Measurements from ENCODE around the gene SLC50A1.

Gene SLC50A1

DNA sequence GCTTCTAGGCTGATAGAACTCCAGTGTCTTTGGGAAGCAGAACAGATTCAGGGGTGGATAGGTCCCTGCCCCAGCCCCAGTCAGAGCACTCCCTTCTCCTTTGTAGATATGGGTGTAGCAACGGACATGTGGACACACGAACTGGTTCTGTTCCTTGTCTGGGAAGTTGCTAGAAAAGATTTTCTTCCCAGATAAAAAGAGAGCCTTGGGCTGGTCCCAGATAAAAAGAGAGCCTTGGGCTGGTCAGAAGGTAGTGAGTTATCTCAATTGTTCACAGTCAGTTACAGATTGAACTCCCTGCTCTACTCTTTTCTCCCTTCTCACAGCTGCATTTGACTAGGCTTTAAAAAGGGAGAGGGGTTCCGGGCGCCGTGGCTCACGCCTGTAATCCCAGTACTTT is 15.4 kb upstream of the SLC50A1 start:
- DNase-seq (ENCODE audit: low spot score): no peak
- TF ChIP-seq CTCF (IDR thresholded peaks at IDR 0.05; ENCODE audit: extremely low read depth, missing control alignments): no peak

GRCh38 chr1:155121249-155121648 is 14.4 kb upstream of the SLC50A1 start:
- DNase-seq (ENCODE audit: low spot score): no peak
- no peak for TF ChIP-seq CTCF (IDR thresholded peaks at IDR 0.05; ENCODE audit: extremely low read depth, missing control alignments)

- DNase-seq (ENCODE audit: low spot score): no peak
- TF ChIP-seq CTCF (IDR thresholded peaks at IDR 0.05; ENCODE audit: extremely low read depth, missing control alignments): no peak
Measured at GRCh38 chr1:155122308-155122707, 13.3 kb upstream of the SLC50A1 start.

DNA sequence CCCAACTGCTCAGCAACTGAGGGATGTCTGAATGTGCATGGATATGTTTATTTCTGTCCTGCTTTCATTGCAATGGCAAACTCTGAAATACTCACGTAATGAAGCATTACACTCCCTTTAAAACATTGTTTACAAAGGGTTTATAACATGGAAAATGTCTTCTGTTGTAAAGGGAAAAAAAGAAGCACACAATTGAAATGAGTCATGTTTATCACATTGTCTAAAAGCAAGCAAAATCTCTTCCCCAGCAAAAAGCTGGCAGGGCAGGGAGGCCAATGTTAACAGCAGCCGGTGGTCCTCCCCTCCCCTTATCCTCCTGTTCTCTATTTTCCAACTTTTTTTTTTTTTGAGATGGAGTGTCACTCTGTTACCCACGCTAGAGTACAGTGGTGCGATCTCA is 11.9 kb upstream of the SLC50A1 start:
- no peak for DNase-seq (ENCODE audit: low spot score)
- no peak for TF ChIP-seq CTCF (IDR thresholded peaks at IDR 0.05; ENCODE audit: extremely low read depth, missing control alignments)

DNA sequence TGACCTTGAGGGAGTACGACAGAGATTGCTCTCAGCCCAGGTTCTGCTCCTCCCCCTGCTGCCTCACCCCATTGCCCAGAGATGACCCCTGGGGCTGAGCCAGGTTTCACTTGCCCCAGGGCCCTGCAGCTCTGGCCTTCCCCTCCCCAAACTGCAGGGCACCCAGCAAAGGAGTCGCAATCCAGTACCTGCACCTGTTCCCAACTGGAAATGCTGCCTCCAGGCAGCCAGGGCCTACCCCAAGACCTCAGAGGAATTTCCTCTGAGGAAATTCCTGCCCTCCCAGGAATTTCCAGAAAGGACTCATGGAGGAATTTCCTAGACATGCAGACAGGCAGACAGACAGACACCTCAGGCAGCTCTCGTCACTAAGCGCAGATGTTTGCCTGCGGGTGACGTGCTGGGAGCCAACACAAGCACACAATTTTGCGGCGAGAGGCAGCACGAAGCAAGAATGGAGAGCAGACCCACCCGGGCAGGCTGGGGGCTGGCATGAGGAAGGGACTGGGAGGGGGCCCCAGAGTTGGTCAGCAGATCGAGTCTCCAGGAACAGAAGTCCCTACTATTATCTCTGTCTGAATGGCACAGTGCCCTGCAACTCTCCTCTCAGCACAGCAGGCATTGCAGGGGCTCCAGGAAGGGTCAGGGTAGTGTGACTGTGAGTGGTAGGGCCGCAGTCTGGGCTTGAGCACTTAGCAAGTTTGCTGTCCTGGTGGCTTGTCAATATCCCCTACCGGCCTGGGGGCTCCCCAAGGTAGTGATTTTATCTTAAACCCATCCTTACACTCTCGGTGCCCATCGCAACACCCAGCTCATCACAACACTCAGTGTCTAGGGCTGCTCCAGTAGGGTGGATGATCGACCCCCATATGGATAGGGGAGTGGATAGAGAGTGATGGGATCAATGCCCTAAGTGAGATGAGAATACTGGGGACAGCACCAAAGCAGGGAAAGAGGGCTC is 10.9 kb upstream of the SLC50A1 start:
- DNase-seq (ENCODE audit: low spot score): no peak
- TF ChIP-seq CTCF (IDR thresholded peaks at IDR 0.05; ENCODE audit: extremely low read depth, missing control alignments): no peak

GRCh38 chr1:155125511-155125945 is 10.1 kb upstream of the SLC50A1 start:
- no peak for TF ChIP-seq CTCF (IDR thresholded peaks at IDR 0.05; ENCODE audit: extremely low read depth, missing control alignments)
- no peak for DNase-seq (ENCODE audit: low spot score)

GRCh38 chr1:155125946-155126555 is 9.6 kb upstream of the SLC50A1 start:
- TF ChIP-seq CTCF (IDR thresholded peaks at IDR 0.05; ENCODE audit: extremely low read depth, missing control alignments): no peak
- DNase-seq (ENCODE audit: low spot score): no peak

All from GM20000 (cell line).